ENCODE measurements around the gene GRIA4. TPM values are rescaled to one million over a fixed set of nuclear protein-coding genes. Genes with fewer than 3 reads are reported as not detected.

The GRIA4 gene
- total and polyA plus RNA-seq, 2 of the 13 experiments (the other 11 are each of a cell fraction or from before 2014, with no cell fraction given), result not detected

DNA sequence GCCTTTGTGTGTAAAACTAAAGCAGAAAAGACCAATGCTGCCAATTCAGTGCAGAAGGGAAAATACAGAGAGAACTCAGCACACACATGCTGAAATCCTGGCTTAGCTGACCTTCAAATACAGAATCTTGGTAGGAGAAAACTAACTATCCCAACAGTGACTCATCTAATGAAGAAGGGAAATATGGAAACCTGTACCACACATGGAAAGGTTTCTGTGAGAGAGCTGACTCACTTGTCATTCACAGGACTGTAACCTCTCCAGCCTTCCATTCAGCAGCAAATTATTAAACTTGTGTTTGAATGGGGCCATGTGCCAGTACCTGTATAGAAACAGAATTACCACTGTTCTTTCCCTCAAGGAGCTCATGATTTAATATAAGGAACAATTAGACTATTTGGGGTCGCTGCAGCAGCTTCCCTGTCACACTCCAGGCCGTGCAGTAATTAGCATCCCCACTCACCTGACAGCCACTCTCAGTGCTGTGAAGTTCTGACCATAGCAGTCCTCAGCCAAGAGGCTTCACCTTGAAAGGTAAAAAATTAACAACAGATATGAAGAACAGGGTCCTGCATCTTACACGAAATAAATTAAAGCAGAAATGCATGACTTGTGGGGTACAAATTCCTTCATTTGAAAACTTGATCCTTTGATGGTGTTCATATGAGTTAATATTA is 358.3 kb downstream of the GRIA4 start:
- BruUV-seq (replicated peaks), result no TSS peak
- POLR2A ChIA-PET, result no interaction called here
- ATAC-seq, result no peak
- Histone ChIP-seq H3K4me3 (replicated peaks in 1 of 3; ENCODE audit: insufficient read depth in 1 of 3, low read depth in 2 of 3, low read length in 3 of 3) (no peak overlapping the region), H3K27me3 (ENCODE audit: control insufficient read depth in 1 of 2, insufficient read depth in 2 of 2, low read length in 2 of 2) (no peaks in the 10 kb centered on the region), H3K36me3 (replicated peaks in 1 of 2; ENCODE audit: control insufficient read depth in 1 of 2, insufficient read depth in 2 of 2, low read length in 2 of 2) (no peaks in the 10 kb centered on the region), H3K79me2 (ENCODE audit: insufficient read depth, low read length) (no peaks in the 10 kb centered on the region), H3K9ac (ENCODE audit: insufficient read depth, low read depth, low read length) (no peak overlapping the region), H4K20me1 (ENCODE audit: insufficient read depth, low read length) (no peaks in the 10 kb centered on the region), H3K9me3 (ENCODE audit: low read length) (no peaks in the 10 kb centered on the region), H3K27ac (ENCODE audit: extremely low read length, insufficient read depth, low read length) (no peak overlapping the region), H3K4me2 (ENCODE audit: low read depth, low read length) (no peak overlapping the region), H3K4me1 (ENCODE audit: insufficient read depth, low read length) (no peaks in the 10 kb centered on the region), H2AFZ (ENCODE audit: low read length) (no peak overlapping the region)
- TF ChIP-seq ZNF773 (CRISPR knock-in tag; IDR thresholded peaks at IDR 0.05; ENCODE audit: borderline replicate concordance) (no peak), ZZZ3 (CRISPR knock-in tag; IDR thresholded peaks at IDR 0.05; ENCODE audit: borderline replicate concordance) (no peak), CEBPG (CRISPR knock-in tag; IDR thresholded peaks at IDR 0.05) (no peak), MAF1 (CRISPR knock-in tag; IDR thresholded peaks at IDR 0.05; ENCODE audit: borderline replicate concordance) (no peak), NONO (IDR thresholded peaks at IDR 0.05) (no peak), NONO (CRISPR knock-in tag; conservative IDR thresholded peaks at IDR 0.05) (no peak), HNRNPL (IDR thresholded peaks at IDR 0.05; ENCODE audit: low read depth, low read length) (no peak)
- CTCF ChIA-PET (ENCODE audit: low intra/inter-chr PET ratio, low total read pairs), result no interaction called here
- 0% methylated on average over 3 of the region's 3 CpGs for WGBS (ENCODE audit: low lambda C conversion rate)
- no peak for FAIRE-seq
- no peak for DNase-seq (ENCODE audit: low spot score)
- intact Hi-C loops (cut with micrococcal nuclease; ENCODE audit: unreplicated experiment), result no loop called here
- in situ Hi-C loops (cut with HindIII; ENCODE audit: extremely low pct_ligation_motif_present, low pct_unique_long_range_greater_than_20kb), result no loop called here

DNA sequence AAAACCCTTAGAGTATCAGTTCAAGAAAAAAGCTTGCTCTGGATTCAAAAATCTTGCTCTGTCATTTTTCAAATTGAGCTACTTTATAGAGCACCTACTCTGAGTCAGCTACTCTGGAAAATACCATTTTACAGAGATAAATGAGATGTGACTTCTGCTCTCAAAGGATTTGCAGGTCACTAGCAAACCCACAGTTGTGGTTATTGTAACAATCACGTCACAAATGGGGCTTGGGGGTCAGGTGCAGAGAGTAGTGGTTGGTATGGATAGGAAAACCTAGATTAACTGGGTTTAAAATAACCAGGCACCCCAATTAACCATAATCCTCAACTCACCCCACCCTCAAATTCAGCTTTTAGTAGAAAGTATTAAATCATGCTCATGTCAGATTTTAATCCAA is 359.9 kb downstream of the GRIA4 start:
- FAIRE-seq, result no peak
- H3K79me2 ChIP-seq (ENCODE audit: insufficient read depth, low read length), result no peaks in the 10 kb centered on the region
- no TSS peak for BruUV-seq (replicated peaks)
- H3K27me3 ChIP-seq (ENCODE audit: control insufficient read depth in 1 of 2, insufficient read depth in 2 of 2, low read length in 2 of 2), result no peaks in the 10 kb centered on the region
- no peaks in the 10 kb centered on the region for H4K20me1 ChIP-seq (ENCODE audit: insufficient read depth, low read length)
- CTCF ChIA-PET (ENCODE audit: low intra/inter-chr PET ratio, low total read pairs), result no interaction called here
- POLR2A ChIA-PET, result no interaction called here
- H3K9me3 ChIP-seq (ENCODE audit: low read length), result no peaks in the 10 kb centered on the region
- in situ Hi-C loops (cut with HindIII; ENCODE audit: extremely low pct_ligation_motif_present, low pct_unique_long_range_greater_than_20kb), result no loop called here
- H3K9ac ChIP-seq (ENCODE audit: insufficient read depth, low read depth, low read length), result no peak overlapping the region
- 7% methylated on average over 1 of the region's 1 CpG for WGBS (ENCODE audit: low lambda C conversion rate)
- no peaks in the 10 kb centered on the region for H3K36me3 ChIP-seq (replicated peaks in 1 of 2; ENCODE audit: control insufficient read depth in 1 of 2, insufficient read depth in 2 of 2, low read length in 2 of 2)
- ATAC-seq, result no peak
- no peak overlapping the region for H2AFZ ChIP-seq (ENCODE audit: low read length)
- no peaks in the 10 kb centered on the region for H3K4me1 ChIP-seq (ENCODE audit: insufficient read depth, low read length)
- DNase-seq (ENCODE audit: low spot score), result no peak
- TF ChIP-seq BORCS8-MEF2B (CRISPR knock-in tag; IDR thresholded peaks at IDR 0.05) (no peak), HOXA7 (CRISPR knock-in tag; IDR thresholded peaks at IDR 0.05) (no peak)
- TF ChIP-seq, protein P1, sequence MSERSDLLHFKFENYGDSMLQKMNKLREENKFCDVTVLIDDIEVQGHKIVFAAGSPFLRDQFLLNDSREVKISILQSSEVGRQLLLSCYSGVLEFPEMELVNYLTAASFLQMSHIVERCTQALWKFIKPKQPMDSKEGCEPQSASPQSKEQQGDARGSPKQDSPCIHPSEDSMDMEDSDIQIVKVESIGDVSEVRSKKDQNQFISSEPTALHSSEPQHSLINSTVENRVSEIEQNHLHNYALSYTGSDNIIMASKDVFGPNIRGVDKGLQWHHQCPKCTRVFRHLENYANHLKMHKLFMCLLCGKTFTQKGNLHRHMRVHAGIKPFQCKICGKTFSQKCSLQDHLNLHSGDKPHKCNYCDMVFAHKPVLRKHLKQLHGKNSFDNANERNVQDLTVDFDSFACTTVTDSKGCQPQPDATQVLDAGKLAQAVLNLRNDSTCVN (CRISPR knock-in tag; IDR thresholded peaks at IDR 0.05; ENCODE audit: borderline replicate concordance), result no peak
- H3K4me2 ChIP-seq (ENCODE audit: low read depth, low read length), result no peak overlapping the region
- intact Hi-C loops (cut with micrococcal nuclease; ENCODE audit: unreplicated experiment), result no loop called here
- H3K27ac ChIP-seq (ENCODE audit: extremely low read length, insufficient read depth, low read length), result no peak overlapping the region
- H3K4me3 ChIP-seq (replicated peaks in 1 of 3; ENCODE audit: insufficient read depth in 1 of 3, low read depth in 2 of 3, low read length in 3 of 3), result no peak overlapping the region
